HCT116 (cell line): ENCODE results near the gene SPSB4. TPM values are rescaled to one million over a fixed set of nuclear protein-coding genes. Genes with fewer than 3 reads are reported as not detected.

Experiments
- ATAC-seq: fragments of 200-7000 bp; cut with Tn5 transposase; 2 replicates; pipeline ENCODE4 v1.9.1; 2020; ENCODE audit warnings: mild to moderate bottlenecking, moderate library complexity
- BruUV-seq: library from RNA; stranded (reverse); fragments of 400-500 nt; replicated peaks from 2 replicates; lab custom pipeline; 2021; lab: Mats Ljungman, UMichigan
- CTCF ChIA-PET: fragments of 300-600 bp; sonication (Branson Sonifier 250); formaldehyde crosslinking; loops from one replicate; lab custom pipeline; 2021; ENCODE audit warnings: antibody characterized with exemption; lab: Charles Lee
- POLR2A ChIA-PET: fragments of 300-600, 350-600 bp; sonication (Branson Sonifier 250); formaldehyde crosslinking; loops from one replicate; lab custom pipeline; 2021; ENCODE audit warnings: antibody characterized with exemption; lab: Charles Lee
- RAD21 ChIA-PET, 2 experiments: fragments of 300-600 bp; sonication (Branson Sonifier 250); formaldehyde crosslinking; loops; one replicate each; lab custom pipeline; 2023; ENCODE audit warnings: low total read pairs in 2 of 2; ENCODE audit not compliant: uncharacterized antibody in 2 of 2, unreplicated experiment in 2 of 2, low non-redundant PET in 1 of 2; lab: Charles Lee
- DNase-seq: peaks from one replicate; pipeline ENCODE4 v3.0.0-alpha.2; 2010; ENCODE audit warnings: low read depth, low spot score
- H2AFZ ChIP-seq: fragments of 200-600 bp; shearing (Covaris generic), sonication (generic); 2 replicates; pipeline ENCODE4 v1.6.1; 2017; ENCODE audit warnings: low read depth, mixed run types, mixed read lengths, antibody characterized with exemption, low read length; ENCODE audit not compliant: poor library complexity, severe bottlenecking
- H3K27ac ChIP-seq: 2 replicates; pipeline ENCODE4 v1.5.1; 2012; ENCODE audit warnings: low read depth, low read length
- H3K27me3 ChIP-seq: fragments of 200-600 bp; sonication (generic); 2 replicates; pipeline ENCODE4 v1.6.1; 2016; ENCODE audit warnings: mixed run types, low read length, mixed read lengths; ENCODE audit not compliant: insufficient read depth
- H3K36me3 ChIP-seq, 2 experiments: fragments of 200-500 bp in 1 of 2; fragments of 200-600 bp in 1 of 2; sonication (Bioruptor generic) in 1 of 2; sonication (generic) in 1 of 2; 2 replicates each; pipeline versions ENCODE4 v1.5.1 to v1.6.1; 2014 to 2016; ENCODE audit warnings: low read length in 2 of 2, inconsistent platforms in 1 of 2, mixed read lengths in 1 of 2, mixed run types in 1 of 2; ENCODE audit not compliant: insufficient read depth in 2 of 2, control insufficient read depth in 1 of 2
- H3K4me1 ChIP-seq, 2 experiments: fragments of 200-600 bp in 1 of 2; sonication (generic) in 1 of 2; 2 replicates each; pipeline versions ENCODE4 v1.5.1 to v1.6.1; 2012 to 2017; ENCODE audit warnings: low read length in 2 of 2, inconsistent platforms in 1 of 2, mild to moderate bottlenecking in 1 of 2, mixed read lengths in 1 of 2, mixed run types in 1 of 2, moderate library complexity in 1 of 2; ENCODE audit not compliant: insufficient read depth in 2 of 2, control insufficient read depth in 1 of 2
- H3K4me2 ChIP-seq: fragments of 200-600 bp; sonication (generic); 2 replicates; pipeline ENCODE4 v1.6.1; 2017; ENCODE audit warnings: mixed run types, low read length, mixed read lengths
- H3K4me3 ChIP-seq, 2 experiments: fragments of 200-600 bp in 1 of 2; sonication (generic) in 1 of 2; replicated peaks in 1 of 2; 2 replicates each; pipeline ENCODE4 v1.5.1; 2011 to 2016; ENCODE audit warnings: low read length in 2 of 2, control low read depth in 1 of 2, low read depth in 1 of 2, mild to moderate bottlenecking in 1 of 2, mixed read lengths in 1 of 2, mixed run types in 1 of 2
- H3K79me2 ChIP-seq: fragments of 200-600 bp; sonication (generic); 2 replicates; pipeline ENCODE4 v1.6.1; 2017; ENCODE audit warnings: mild to moderate bottlenecking, mixed run types, low read length, moderate library complexity, mixed read lengths; ENCODE audit not compliant: insufficient read depth
- H3K9ac ChIP-seq: fragments of 200-600 bp; sonication (generic); 2 replicates; pipeline ENCODE4 v1.6.1; 2016; ENCODE audit warnings: low read length, mixed read lengths
- H3K9me2 ChIP-seq: fragments of 200-600 bp; sonication (generic), shearing (Covaris generic); 2 replicates; pipeline ENCODE4 v1.6.1; 2017; ENCODE audit warnings: mixed run types, mild to moderate bottlenecking, moderate library complexity; ENCODE audit not compliant: insufficient read depth
- H3K9me3 ChIP-seq, 2 experiments: fragments of 200-500 bp in 1 of 2; fragments of 200-600 bp in 1 of 2; sonication (Bioruptor generic) in 1 of 2; sonication (generic) in 1 of 2; 2 replicates each; pipeline ENCODE4 v1.6.1; 2014 to 2017; ENCODE audit warnings: low read length in 2 of 2, mixed read lengths in 2 of 2, inconsistent platforms in 1 of 2, low read depth in 1 of 2, mild to moderate bottlenecking in 1 of 2, mixed run types in 1 of 2, moderate library complexity in 1 of 2; ENCODE audit not compliant: control insufficient read depth in 1 of 2, insufficient read depth in 1 of 2
- H4K20me1 ChIP-seq: fragments of 200-600 bp; sonication (generic), shearing (Covaris generic); 2 replicates; pipeline ENCODE4 v1.6.1; 2017; ENCODE audit warnings: mixed run types, mild to moderate bottlenecking, moderate library complexity; ENCODE audit not compliant: insufficient read depth
- EGR1 ChIP-seq: IDR thresholded peaks from 2 replicates; pipeline ENCODE4 v1.6.1; 2012; ENCODE audit warnings: low read depth
- EZH2 ChIP-seq: fragments of 200-600 bp; sonication (generic); IDR thresholded peaks from 2 replicates; pipeline ENCODE4 v1.6.1; 2017; ENCODE audit warnings: antibody characterized with exemption, mixed run types
- EZH2phosphoT487 ChIP-seq: fragments of 200-600 bp; IDR thresholded peaks from 2 replicates; pipeline ENCODE4 v1.6.1; 2018; ENCODE audit warnings: antibody characterized with exemption, borderline replicate concordance
- FOSL1 ChIP-seq: IDR thresholded peaks from 2 replicates; pipeline ENCODE4 v1.6.1; 2012; ENCODE audit warnings: low read depth
- POLR2A ChIP-seq: IDR thresholded peaks from 2 replicates; pipeline ENCODE4 v1.7.0; 2011; ENCODE audit warnings: borderline replicate concordance; ENCODE audit not compliant: insufficient read depth, insufficient read length; ENCODE audit errors: extremely low read depth
- POLR2AphosphoS5 ChIP-seq: IDR thresholded peaks from 2 replicates; pipeline ENCODE4 v1.6.1; 2011; ENCODE audit warnings: mild to moderate bottlenecking, low read depth, low read length, moderate library complexity
- RAD21 ChIP-seq: IDR thresholded peaks from 2 replicates; pipeline ENCODE4 v1.6.1; 2012; ENCODE audit warnings: low read depth, mild to moderate bottlenecking
- SRF ChIP-seq: IDR thresholded peaks from 2 replicates; pipeline ENCODE4 v1.6.1; 2012; ENCODE audit warnings: low read depth
- TCF7L2 ChIP-seq: IDR thresholded peaks from 2 replicates; pipeline ENCODE4 v1.7.0; 2011; ENCODE audit warnings: borderline replicate concordance, inconsistent platforms; ENCODE audit not compliant: insufficient read depth, insufficient read length; ENCODE audit errors: extremely low read depth
- intact Hi-C: fragments of 100-400 bp; cut with micrococcal nuclease; formaldehyde crosslinking; loops from 2 replicates; pipeline ENCODE4 v1.10.0; 2022
- total RNA-seq: library from RNA; stranded (reverse); gene quantifications from one replicate; pipeline ENCODE4 v1.2.1, GENCODE V29; 2021; ENCODE audit not compliant: unreplicated experiment
- TF ChIP-seq, protein P1 (sequence below): IDR thresholded peaks from 2 replicates; pipeline ENCODE4 v1.6.1; 2011; ENCODE audit warnings: mild to moderate bottlenecking, low read length, moderate library complexity; ENCODE audit not compliant: insufficient replicate concordance; ENCODE audit errors: extremely low read depth
- TF ChIP-seq, protein P2 (sequence below): IDR thresholded peaks from 2 replicates; pipeline ENCODE4 v1.6.1; 2012; ENCODE audit warnings: low read depth
- TF ChIP-seq, protein P3 (sequence below): IDR thresholded peaks from 2 replicates; pipeline ENCODE4 v1.6.1; 2012
- TF ChIP-seq, protein P4 (sequence below), 3 experiments: fragments of 200-600 bp in 1 of 3; sonication (generic) in 1 of 3; IDR thresholded peaks in 2 of 3; conservative IDR thresholded peaks in 1 of 3; 2 replicates each; pipeline ENCODE4 v1.5.1; 2012 to 2017; ENCODE audit warnings: low read depth in 2 of 3, low read length in 2 of 3, antibody characterized with exemption in 1 of 3, borderline replicate concordance in 1 of 3, control low read depth in 1 of 3, mild to moderate bottlenecking in 1 of 3, mixed read lengths in 1 of 3, mixed run types in 1 of 3, moderate library complexity in 1 of 3; ENCODE audit not compliant: insufficient read depth in 1 of 3

SPSB4 gene
- total RNA-seq, 1 experiment from 2014 or later: 0.57 TPM

DNA sequence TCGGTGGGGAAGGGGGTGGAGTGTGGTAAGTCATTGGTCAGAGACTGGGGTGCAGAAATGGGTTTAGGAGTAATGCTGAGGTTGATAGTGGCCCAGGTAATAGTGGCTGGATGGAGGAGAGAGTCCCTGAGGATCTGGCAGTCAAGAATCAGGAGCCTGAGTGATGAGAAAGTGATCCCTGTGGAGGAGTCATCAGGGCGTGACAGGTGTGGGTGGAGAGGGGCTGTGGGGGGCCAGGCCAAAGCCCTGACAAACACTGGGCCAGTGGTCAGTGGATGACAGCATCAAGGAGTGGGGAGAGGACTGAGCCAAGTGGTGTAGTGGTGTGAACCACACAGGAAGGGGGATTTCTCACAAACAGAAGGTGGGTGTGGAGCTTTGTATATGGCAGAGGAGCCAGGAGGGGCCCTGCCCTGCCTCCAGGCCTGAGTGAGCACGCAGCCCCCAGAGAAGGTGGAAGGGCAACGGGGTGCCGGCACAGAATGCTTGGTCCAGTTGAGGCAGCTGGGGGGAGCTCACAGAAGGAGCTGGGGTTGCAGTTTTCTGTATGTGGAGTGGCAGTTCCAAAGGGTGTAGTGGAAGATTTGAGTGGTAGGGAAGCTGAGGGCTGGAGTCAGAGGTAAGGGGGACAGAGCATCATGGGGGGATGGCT, 77.1 kb downstream of the SPSB4 start:
- DNase-seq: no peak
- RAD21 ChIA-PET: no interaction called here
- no TSS peak for BruUV-seq
- H3K9me3 ChIP-seq: no peaks in the 10 kb centered on the region
- no peak overlapping the region for H3K4me2 ChIP-seq
- no peak overlapping the region for H3K4me3 ChIP-seq
- intact Hi-C loops: no loop called here
- no peaks in the 10 kb centered on the region for H3K9me2 ChIP-seq
- no peak overlapping the region for H3K27ac ChIP-seq
- TF ChIP-seq POLR2A: no peak
- TF ChIP-seq EGR1: no peak
- TF ChIP-seq POLR2AphosphoS5: no peak
- no peak for TF ChIP-seq TCF7L2
- TF ChIP-seq FOSL1: no peak
- no peak for TF ChIP-seq RAD21
- no peak for TF ChIP-seq EZH2
- TF ChIP-seq, protein P1, sequence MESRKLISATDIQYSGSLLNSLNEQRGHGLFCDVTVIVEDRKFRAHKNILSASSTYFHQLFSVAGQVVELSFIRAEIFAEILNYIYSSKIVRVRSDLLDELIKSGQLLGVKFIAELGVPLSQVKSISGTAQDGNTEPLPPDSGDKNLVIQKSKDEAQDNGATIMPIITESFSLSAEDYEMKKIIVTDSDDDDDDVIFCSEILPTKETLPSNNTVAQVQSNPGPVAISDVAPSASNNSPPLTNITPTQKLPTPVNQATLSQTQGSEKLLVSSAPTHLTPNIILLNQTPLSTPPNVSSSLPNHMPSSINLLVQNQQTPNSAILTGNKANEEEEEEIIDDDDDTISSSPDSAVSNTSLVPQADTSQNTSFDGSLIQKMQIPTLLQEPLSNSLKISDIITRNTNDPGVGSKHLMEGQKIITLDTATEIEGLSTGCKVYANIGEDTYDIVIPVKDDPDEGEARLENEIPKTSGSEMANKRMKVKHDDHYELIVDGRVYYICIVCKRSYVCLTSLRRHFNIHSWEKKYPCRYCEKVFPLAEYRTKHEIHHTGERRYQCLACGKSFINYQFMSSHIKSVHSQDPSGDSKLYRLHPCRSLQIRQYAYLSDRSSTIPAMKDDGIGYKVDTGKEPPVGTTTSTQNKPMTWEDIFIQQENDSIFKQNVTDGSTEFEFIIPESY: no peak
- no peak for TF ChIP-seq EZH2phosphoT487
- TF ChIP-seq, protein P2, sequence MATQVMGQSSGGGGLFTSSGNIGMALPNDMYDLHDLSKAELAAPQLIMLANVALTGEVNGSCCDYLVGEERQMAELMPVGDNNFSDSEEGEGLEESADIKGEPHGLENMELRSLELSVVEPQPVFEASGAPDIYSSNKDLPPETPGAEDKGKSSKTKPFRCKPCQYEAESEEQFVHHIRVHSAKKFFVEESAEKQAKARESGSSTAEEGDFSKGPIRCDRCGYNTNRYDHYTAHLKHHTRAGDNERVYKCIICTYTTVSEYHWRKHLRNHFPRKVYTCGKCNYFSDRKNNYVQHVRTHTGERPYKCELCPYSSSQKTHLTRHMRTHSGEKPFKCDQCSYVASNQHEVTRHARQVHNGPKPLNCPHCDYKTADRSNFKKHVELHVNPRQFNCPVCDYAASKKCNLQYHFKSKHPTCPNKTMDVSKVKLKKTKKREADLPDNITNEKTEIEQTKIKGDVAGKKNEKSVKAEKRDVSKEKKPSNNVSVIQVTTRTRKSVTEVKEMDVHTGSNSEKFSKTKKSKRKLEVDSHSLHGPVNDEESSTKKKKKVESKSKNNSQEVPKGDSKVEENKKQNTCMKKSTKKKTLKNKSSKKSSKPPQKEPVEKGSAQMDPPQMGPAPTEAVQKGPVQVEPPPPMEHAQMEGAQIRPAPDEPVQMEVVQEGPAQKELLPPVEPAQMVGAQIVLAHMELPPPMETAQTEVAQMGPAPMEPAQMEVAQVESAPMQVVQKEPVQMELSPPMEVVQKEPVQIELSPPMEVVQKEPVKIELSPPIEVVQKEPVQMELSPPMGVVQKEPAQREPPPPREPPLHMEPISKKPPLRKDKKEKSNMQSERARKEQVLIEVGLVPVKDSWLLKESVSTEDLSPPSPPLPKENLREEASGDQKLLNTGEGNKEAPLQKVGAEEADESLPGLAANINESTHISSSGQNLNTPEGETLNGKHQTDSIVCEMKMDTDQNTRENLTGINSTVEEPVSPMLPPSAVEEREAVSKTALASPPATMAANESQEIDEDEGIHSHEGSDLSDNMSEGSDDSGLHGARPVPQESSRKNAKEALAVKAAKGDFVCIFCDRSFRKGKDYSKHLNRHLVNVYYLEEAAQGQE: no peak
- no peak for TF ChIP-seq SRF
- TF ChIP-seq, protein P3, sequence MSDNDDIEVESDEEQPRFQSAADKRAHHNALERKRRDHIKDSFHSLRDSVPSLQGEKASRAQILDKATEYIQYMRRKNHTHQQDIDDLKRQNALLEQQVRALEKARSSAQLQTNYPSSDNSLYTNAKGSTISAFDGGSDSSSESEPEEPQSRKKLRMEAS: no peak
- TF ChIP-seq, protein P4, sequence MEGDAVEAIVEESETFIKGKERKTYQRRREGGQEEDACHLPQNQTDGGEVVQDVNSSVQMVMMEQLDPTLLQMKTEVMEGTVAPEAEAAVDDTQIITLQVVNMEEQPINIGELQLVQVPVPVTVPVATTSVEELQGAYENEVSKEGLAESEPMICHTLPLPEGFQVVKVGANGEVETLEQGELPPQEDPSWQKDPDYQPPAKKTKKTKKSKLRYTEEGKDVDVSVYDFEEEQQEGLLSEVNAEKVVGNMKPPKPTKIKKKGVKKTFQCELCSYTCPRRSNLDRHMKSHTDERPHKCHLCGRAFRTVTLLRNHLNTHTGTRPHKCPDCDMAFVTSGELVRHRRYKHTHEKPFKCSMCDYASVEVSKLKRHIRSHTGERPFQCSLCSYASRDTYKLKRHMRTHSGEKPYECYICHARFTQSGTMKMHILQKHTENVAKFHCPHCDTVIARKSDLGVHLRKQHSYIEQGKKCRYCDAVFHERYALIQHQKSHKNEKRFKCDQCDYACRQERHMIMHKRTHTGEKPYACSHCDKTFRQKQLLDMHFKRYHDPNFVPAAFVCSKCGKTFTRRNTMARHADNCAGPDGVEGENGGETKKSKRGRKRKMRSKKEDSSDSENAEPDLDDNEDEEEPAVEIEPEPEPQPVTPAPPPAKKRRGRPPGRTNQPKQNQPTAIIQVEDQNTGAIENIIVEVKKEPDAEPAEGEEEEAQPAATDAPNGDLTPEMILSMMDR (IDR thresholded peaks at IDR 0.05 in 2 of 3, conservative IDR thresholded peaks at IDR 0.05 in 1 of 3; ENCODE audit: borderline replicate concordance in 1 of 3, insufficient read depth in 1 of 3, low read depth in 2 of 3, low read length in 2 of 3): no peak
- POLR2A ChIA-PET: no interaction called here
- peaks cover 11% of the 10 kb centered on the region for H3K27me3 ChIP-seq
- no peak overlapping the region for H2AFZ ChIP-seq
- no peaks in the 10 kb centered on the region for H3K36me3 ChIP-seq
- no peaks in the 10 kb centered on the region for H3K79me2 ChIP-seq
- H3K9ac ChIP-seq: no peak overlapping the region
- H3K4me1 ChIP-seq: no peaks in the 10 kb centered on the region
- ATAC-seq: no peak
- CTCF ChIA-PET: interaction anchor here (1.9 kb wide), 1 partner anchor 13 kb away, joined by 7 read pairs; no protein-coding TSS in a partner anchor
- H4K20me1 ChIP-seq: no peaks in the 10 kb centered on the region
